ENCODE data around the gene RAB36.

Gene RAB36

DNA sequence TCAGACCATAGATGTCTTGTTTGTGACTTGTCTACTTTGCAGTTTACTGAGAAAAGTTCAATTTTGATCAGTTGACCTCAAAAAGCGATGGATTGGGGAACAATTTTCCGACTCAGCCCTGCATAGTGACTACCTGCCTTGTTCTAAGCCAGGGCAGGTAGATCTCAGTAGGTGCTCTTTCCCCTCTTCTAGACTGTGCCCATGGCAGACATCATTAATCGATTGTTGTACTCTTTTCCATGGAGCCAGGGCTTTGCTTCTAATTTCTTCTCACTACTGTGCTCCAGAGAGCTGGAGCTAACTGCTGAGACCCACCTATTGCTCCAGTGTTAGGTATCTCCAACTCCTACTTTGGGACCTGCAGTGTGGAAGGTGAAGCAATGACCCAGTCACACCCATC, 9.9 kb downstream of the RAB36 start:
- H3K36me3 ChIP-seq (ENCODE audit: insufficient read depth, low read length): no peaks in the 10 kb centered on the region
- TF ChIP-seq EZH2 (IDR thresholded peaks at IDR 0.05; ENCODE audit: borderline replicate concordance, low read depth, low read length, severe bottlenecking) (no peak), CTCF (IDR thresholded peaks at IDR 0.05; ENCODE audit: borderline replicate concordance, extremely low read depth, low read length, poor library complexity, severe bottlenecking) (no peak)
- no peaks in the 10 kb centered on the region for H3K79me2 ChIP-seq (ENCODE audit: insufficient read depth, low read length)
- no peak overlapping the region for H3K4me3 ChIP-seq (ENCODE audit: low read depth in 1 of 2, low read length in 2 of 2)
- H2AFZ ChIP-seq (ENCODE audit: low read depth, low read length): no peak overlapping the region
- H3K4me1 ChIP-seq (ENCODE audit: insufficient read depth, low read length): no peaks in the 10 kb centered on the region
- no peak for ATAC-seq (ENCODE audit: insufficient read depth, low read depth)
- no peaks in the 10 kb centered on the region for H3K27me3 ChIP-seq (ENCODE audit: insufficient read depth, low read length, poor library complexity)
- H3K9me3 ChIP-seq (ENCODE audit: insufficient read depth, low read length, severe bottlenecking): no peaks in the 10 kb centered on the region
- H3K9ac ChIP-seq (ENCODE audit: low read depth, low read length): no peak overlapping the region
- no peak for DNase-seq
- H3K4me2 ChIP-seq (ENCODE audit: insufficient read depth, low read length): no peak overlapping the region
- no peaks in the 10 kb centered on the region for H4K20me1 ChIP-seq (ENCODE audit: insufficient read depth, low read length)
- H3K27ac ChIP-seq (ENCODE audit: low read length): no peak overlapping the region

GRCh38 chr22:23155831-23156230, 10.6 kb downstream of the RAB36 start:
- H3K27ac ChIP-seq (ENCODE audit: low read length): no peak overlapping the region
- H3K4me3 ChIP-seq (ENCODE audit: low read depth in 1 of 2, low read length in 2 of 2): no peak overlapping the region
- H3K4me1 ChIP-seq (ENCODE audit: insufficient read depth, low read length): no peaks in the 10 kb centered on the region
- no peak overlapping the region for H3K4me2 ChIP-seq (ENCODE audit: insufficient read depth, low read length)
- ATAC-seq (ENCODE audit: insufficient read depth, low read depth): no peak
- no peaks in the 10 kb centered on the region for H4K20me1 ChIP-seq (ENCODE audit: insufficient read depth, low read length)
- no peak overlapping the region for H3K9ac ChIP-seq (ENCODE audit: low read depth, low read length)
- no peaks in the 10 kb centered on the region for H3K79me2 ChIP-seq (ENCODE audit: insufficient read depth, low read length)
- H3K36me3 ChIP-seq (ENCODE audit: insufficient read depth, low read length): no peaks in the 10 kb centered on the region
- no peak for DNase-seq
- no peaks in the 10 kb centered on the region for H3K9me3 ChIP-seq (ENCODE audit: insufficient read depth, low read length, severe bottlenecking)
- no peaks in the 10 kb centered on the region for H3K27me3 ChIP-seq (ENCODE audit: insufficient read depth, low read length, poor library complexity)
- TF ChIP-seq CTCF (IDR thresholded peaks at IDR 0.05; ENCODE audit: borderline replicate concordance, extremely low read depth, low read length, poor library complexity, severe bottlenecking): no peak
- TF ChIP-seq EZH2 (IDR thresholded peaks at IDR 0.05; ENCODE audit: borderline replicate concordance, low read depth, low read length, severe bottlenecking): no peak
- H2AFZ ChIP-seq (ENCODE audit: low read depth, low read length): no peak overlapping the region

GRCh38 chr22:23156286-23156685, 11.0 kb downstream of the RAB36 start:
- ATAC-seq (ENCODE audit: insufficient read depth, low read depth): no peak
- no peak overlapping the region for H3K4me3 ChIP-seq (ENCODE audit: low read depth in 1 of 2, low read length in 2 of 2)
- H3K27me3 ChIP-seq (ENCODE audit: insufficient read depth, low read length, poor library complexity): no peaks in the 10 kb centered on the region
- no peak overlapping the region for H3K9ac ChIP-seq (ENCODE audit: low read depth, low read length)
- H3K4me1 ChIP-seq (ENCODE audit: insufficient read depth, low read length): no peaks in the 10 kb centered on the region
- DNase-seq: no peak
- H3K4me2 ChIP-seq (ENCODE audit: insufficient read depth, low read length): no peak overlapping the region
- H3K27ac ChIP-seq (ENCODE audit: low read length): no peak overlapping the region
- no peaks in the 10 kb centered on the region for H4K20me1 ChIP-seq (ENCODE audit: insufficient read depth, low read length)
- H3K9me3 ChIP-seq (ENCODE audit: insufficient read depth, low read length, severe bottlenecking): no peaks in the 10 kb centered on the region
- no peak overlapping the region for H2AFZ ChIP-seq (ENCODE audit: low read depth, low read length)
- no peaks in the 10 kb centered on the region for H3K36me3 ChIP-seq (ENCODE audit: insufficient read depth, low read length)
- TF ChIP-seq CTCF (IDR thresholded peaks at IDR 0.05; ENCODE audit: borderline replicate concordance, extremely low read depth, low read length, poor library complexity, severe bottlenecking) (no peak), EZH2 (IDR thresholded peaks at IDR 0.05; ENCODE audit: borderline replicate concordance, low read depth, low read length, severe bottlenecking) (no peak)
- no peaks in the 10 kb centered on the region for H3K79me2 ChIP-seq (ENCODE audit: insufficient read depth, low read length)
